ENCODE measurements around the gene BAHD1.

Gene BAHD1

GRCh38 chr15:40489274-40490175, 48.8 kb downstream of the BAHD1 start:
- H3K27ac ChIP-seq (ENCODE audit: low read length): no peak overlapping the region
- H3K27me3 ChIP-seq (replicated peaks; ENCODE audit: insufficient read depth, low read length): no peaks in the 10 kb centered on the region
- TF ChIP-seq, protein P1, sequence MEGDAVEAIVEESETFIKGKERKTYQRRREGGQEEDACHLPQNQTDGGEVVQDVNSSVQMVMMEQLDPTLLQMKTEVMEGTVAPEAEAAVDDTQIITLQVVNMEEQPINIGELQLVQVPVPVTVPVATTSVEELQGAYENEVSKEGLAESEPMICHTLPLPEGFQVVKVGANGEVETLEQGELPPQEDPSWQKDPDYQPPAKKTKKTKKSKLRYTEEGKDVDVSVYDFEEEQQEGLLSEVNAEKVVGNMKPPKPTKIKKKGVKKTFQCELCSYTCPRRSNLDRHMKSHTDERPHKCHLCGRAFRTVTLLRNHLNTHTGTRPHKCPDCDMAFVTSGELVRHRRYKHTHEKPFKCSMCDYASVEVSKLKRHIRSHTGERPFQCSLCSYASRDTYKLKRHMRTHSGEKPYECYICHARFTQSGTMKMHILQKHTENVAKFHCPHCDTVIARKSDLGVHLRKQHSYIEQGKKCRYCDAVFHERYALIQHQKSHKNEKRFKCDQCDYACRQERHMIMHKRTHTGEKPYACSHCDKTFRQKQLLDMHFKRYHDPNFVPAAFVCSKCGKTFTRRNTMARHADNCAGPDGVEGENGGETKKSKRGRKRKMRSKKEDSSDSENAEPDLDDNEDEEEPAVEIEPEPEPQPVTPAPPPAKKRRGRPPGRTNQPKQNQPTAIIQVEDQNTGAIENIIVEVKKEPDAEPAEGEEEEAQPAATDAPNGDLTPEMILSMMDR (IDR thresholded peaks at IDR 0.05; ENCODE audit: low read length): no peak
- TF ChIP-seq EZH2 (optimal IDR thresholded peaks at IDR 0.05; ENCODE audit: low read depth, low read length): no peak
- no peak for TF ChIP-seq EZH2phosphoT487 (IDR thresholded peaks at IDR 0.05; ENCODE audit: low read length)
- no peak for DNase-seq
- no peaks in the 10 kb centered on the region for H3K9me3 ChIP-seq (replicated peaks; ENCODE audit: insufficient read depth, low read length)
- H3K9me2 ChIP-seq (replicated peaks; ENCODE audit: insufficient read depth, low read length): no peaks in the 10 kb centered on the region
- H3K79me2 ChIP-seq (ENCODE audit: low read length): no peaks in the 10 kb centered on the region
- H4K20me1 ChIP-seq (ENCODE audit: insufficient read depth, low read length): no peaks in the 10 kb centered on the region
- H3K4me2 ChIP-seq (ENCODE audit: low read depth, low read length): no peak overlapping the region
- H3K36me3 ChIP-seq (replicated peaks; ENCODE audit: insufficient read depth, low read length): no peaks in the 10 kb centered on the region
- H3K4me1 ChIP-seq (ENCODE audit: low read length): peaks cover 15% of the 10 kb centered on the region
- no peak overlapping the region for H2AFZ ChIP-seq (ENCODE audit: low read length)
- H3F3A ChIP-seq (ENCODE audit: insufficient read depth, low read length): peaks cover 6% of the 10 kb centered on the region
- no peak overlapping the region for H3K9ac ChIP-seq (ENCODE audit: low read length)
- H3K4me3 ChIP-seq (ENCODE audit: low read length): no peak overlapping the region

DNA sequence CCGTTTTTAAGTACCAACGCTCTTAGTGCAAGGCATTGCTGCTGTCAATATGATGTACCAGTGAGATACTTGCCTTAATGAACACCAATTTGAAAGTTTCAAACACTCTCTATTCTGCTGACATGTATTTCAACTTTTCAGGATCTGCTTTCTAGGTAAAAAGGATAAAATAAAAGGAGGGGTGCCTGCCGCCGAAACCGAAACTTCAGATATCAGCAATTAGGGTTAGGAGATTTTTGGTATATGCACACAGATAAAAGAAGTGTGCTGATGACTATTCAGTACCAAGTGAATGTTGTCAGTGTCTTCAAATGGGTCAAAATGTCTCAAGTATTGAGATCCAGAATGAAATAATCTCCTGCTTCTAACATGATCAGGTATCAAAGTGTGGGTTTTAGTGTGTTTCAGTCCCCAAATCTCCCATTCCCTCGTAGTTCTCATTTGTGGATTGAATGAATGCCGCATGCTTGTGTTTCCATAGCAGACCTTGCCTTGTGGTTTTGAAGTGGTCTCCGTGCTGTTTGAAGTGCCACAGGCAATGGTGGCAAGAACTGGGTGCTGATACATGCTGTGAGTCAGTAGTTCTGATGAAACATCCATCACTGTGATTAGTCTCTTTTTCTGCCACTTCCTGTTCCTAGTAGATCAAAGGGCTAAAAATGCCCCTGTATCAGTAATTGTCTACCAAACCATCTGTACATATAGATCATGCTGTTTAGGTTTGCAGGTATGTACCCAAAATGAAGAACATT, 52.5 kb downstream of the BAHD1 start:
- DNase-seq: peak; percentile 18
- Histone ChIP-seq H3K27me3 (replicated peaks; ENCODE audit: insufficient read depth, low read length) (no peaks in the 10 kb centered on the region), H4K20me1 (ENCODE audit: insufficient read depth, low read length) (no peaks in the 10 kb centered on the region), H3K4me2 (ENCODE audit: low read depth, low read length) (peak overlapping the region; percentile 48), H3K9me2 (replicated peaks; ENCODE audit: insufficient read depth, low read length) (no peaks in the 10 kb centered on the region), H3K4me1 (ENCODE audit: low read length) (peaks cover 15% of the 10 kb centered on the region), H3K27ac (ENCODE audit: low read length) (no peak overlapping the region), H3K4me3 (ENCODE audit: low read length) (peak overlapping the region; percentile 1; the same call in 1 of the 2 replicates), H3K79me2 (ENCODE audit: low read length) (no peaks in the 10 kb centered on the region), H3K9me3 (replicated peaks; ENCODE audit: insufficient read depth, low read length) (no peaks in the 10 kb centered on the region), H3F3A (ENCODE audit: insufficient read depth, low read length) (peaks cover 6% of the 10 kb centered on the region), H3K36me3 (replicated peaks; ENCODE audit: insufficient read depth, low read length) (no peaks in the 10 kb centered on the region), H3K9ac (ENCODE audit: low read length) (no peak overlapping the region), H2AFZ (ENCODE audit: low read length) (no peak overlapping the region)
- TF ChIP-seq, protein P1 (IDR thresholded peaks at IDR 0.05; ENCODE audit: low read length): no peak
- TF ChIP-seq EZH2phosphoT487 (IDR thresholded peaks at IDR 0.05; ENCODE audit: low read length) (no peak), EZH2 (optimal IDR thresholded peaks at IDR 0.05; ENCODE audit: low read depth, low read length) (no peak)

GRCh38 chr15:40495516-40495915, 54.8 kb downstream of the BAHD1 start:
- no peak for DNase-seq

More at GRCh38 chr15:40495516-40495915, 54.8 kb downstream of the BAHD1 start:
- Histone ChIP-seq H3K27ac (ENCODE audit: low read length) (no peak overlapping the region), H3K79me2 (ENCODE audit: low read length) (no peaks in the 10 kb centered on the region), H3K27me3 (replicated peaks; ENCODE audit: insufficient read depth, low read length) (no peaks in the 10 kb centered on the region), H2AFZ (ENCODE audit: low read length) (no peak overlapping the region), H4K20me1 (ENCODE audit: insufficient read depth, low read length) (no peaks in the 10 kb centered on the region), H3K36me3 (replicated peaks; ENCODE audit: insufficient read depth, low read length) (no peaks in the 10 kb centered on the region), H3F3A (ENCODE audit: insufficient read depth, low read length) (peaks cover 6% of the 10 kb centered on the region), H3K9me3 (replicated peaks; ENCODE audit: insufficient read depth, low read length) (no peaks in the 10 kb centered on the region), H3K4me1 (ENCODE audit: low read length) (peaks cover 15% of the 10 kb centered on the region), H3K9ac (ENCODE audit: low read length) (no peak overlapping the region), H3K9me2 (replicated peaks; ENCODE audit: insufficient read depth, low read length) (no peaks in the 10 kb centered on the region), H3K4me3 (ENCODE audit: low read length) (no peak overlapping the region), H3K4me2 (ENCODE audit: low read depth, low read length) (no peak overlapping the region)
- no peak for TF ChIP-seq EZH2phosphoT487 (IDR thresholded peaks at IDR 0.05; ENCODE audit: low read length)
- no peak for TF ChIP-seq EZH2 (optimal IDR thresholded peaks at IDR 0.05; ENCODE audit: low read depth, low read length)
- TF ChIP-seq, protein P1 (IDR thresholded peaks at IDR 0.05; ENCODE audit: low read length): no peak
